GM12878 (cell line): Measurements from ENCODE around the gene FSHB. TPM values are rescaled to one million over a fixed set of nuclear protein-coding genes. Genes with fewer than 3 reads are reported as not detected.

ENCODE experiments used
- ATAC-seq: fragments of 200-7000 bp; cut with Tn5 transposase; 3 replicates; pipeline ENCODE4 v1.9.1; 2020; ENCODE audit warnings: mild to moderate bottlenecking, moderate library complexity
- BruUV-seq: library from RNA; stranded (reverse); fragments of 400-500 nt; replicated peaks from 2 replicates; lab custom pipeline; 2021; lab: Mats Ljungman, UMichigan
- CTCF ChIA-PET: fragments of 300-600 bp; sonication (Branson Sonifier 250); formaldehyde crosslinking; extraction: SDS; loops from one replicate; lab custom pipeline; 2021; ENCODE audit warnings: inconsistent platforms; lab: Yijun Ruan, JAX
- POLR2A ChIA-PET: fragments of 350-600 bp; formaldehyde crosslinking; extraction: SDS; loops from one replicate; lab custom pipeline; 2021; ENCODE audit warnings: inconsistent platforms; lab: Charles Lee
- RAD21 ChIA-PET: fragments of 300-600 bp; sonication (Branson Sonifier 250); formaldehyde crosslinking; loops from one replicate; lab custom pipeline; 2023; ENCODE audit warnings: antibody characterized with exemption; ENCODE audit not compliant: unreplicated experiment; lab: Charles Lee
- SMC1A ChIA-PET: fragments of 300-600 bp; sonication (Branson Sonifier 250); formaldehyde crosslinking; loops from one replicate; lab custom pipeline; 2023; ENCODE audit not compliant: unreplicated experiment, uncharacterized antibody; lab: Charles Lee
- DNase-seq: peaks from one replicate; pipeline ENCODE4 v3.0.0-alpha.2; 2011; ENCODE audit warnings: low read depth, low spot score
- FAIRE-seq: peaks from 3 replicates; lab custom pipeline; 2011; peaks lifted over from hg19 to GRCh38; lab: Jason Lieb, UNC
- H2AFZ ChIP-seq: 2 replicates; pipeline ENCODE4 v1.6.0; 2011; ENCODE audit warnings: low read depth, low read length, control low read depth; ENCODE audit not compliant: control insufficient read depth
- H3K27ac ChIP-seq: 2 replicates; pipeline ENCODE4 v1.5.1; 2011; ENCODE audit warnings: control low read depth; ENCODE audit not compliant: control insufficient read depth, insufficient read depth
- H3K27me3 ChIP-seq, 2 experiments: replicated peaks in 1 of 2; 2 replicates each; pipeline versions ENCODE4 v1.6.0 to v1.6.1; 2011; ENCODE audit warnings: low read length in 1 of 2; ENCODE audit not compliant: control insufficient read depth in 2 of 2, insufficient read depth in 2 of 2
- H3K36me3 ChIP-seq, 2 experiments: 2 replicates each; pipeline ENCODE4 v1.5.1; 2011; ENCODE audit warnings: low read length in 1 of 2; ENCODE audit not compliant: control insufficient read depth in 2 of 2, insufficient read depth in 2 of 2
- H3K4me1 ChIP-seq: 2 replicates; pipeline ENCODE4 v1.6.1; 2011; ENCODE audit warnings: mild to moderate bottlenecking, low read length, moderate library complexity, mixed read lengths; ENCODE audit not compliant: control insufficient read depth, insufficient read depth
- H3K4me2 ChIP-seq: 2 replicates; pipeline ENCODE4 v1.6.0; 2011; ENCODE audit warnings: control low read depth; ENCODE audit not compliant: control insufficient read depth, insufficient read depth
- H3K4me3 ChIP-seq: fragments of 200-600 bp; sonication (generic); 2 replicates; pipeline ENCODE4 v1.5.1; 2016
- H3K79me2 ChIP-seq: 2 replicates; pipeline ENCODE4 v1.6.0; 2011; ENCODE audit warnings: low read length; ENCODE audit not compliant: control insufficient read depth, insufficient read depth
- H3K9ac ChIP-seq: 2 replicates; pipeline ENCODE4 v1.8.0; 2011; ENCODE audit warnings: low read length, control low read depth, mixed read lengths; ENCODE audit not compliant: control insufficient read depth, insufficient read depth
- H3K9me3 ChIP-seq: replicated peaks from 3 replicates; pipeline ENCODE4 v1.5.1; 2011; ENCODE audit warnings: mild to moderate bottlenecking, low read length; ENCODE audit not compliant: control insufficient read depth, insufficient read depth
- H4K20me1 ChIP-seq: 2 replicates; pipeline ENCODE4 v1.6.0; 2011; ENCODE audit not compliant: control insufficient read depth, insufficient read depth
- HCFC1 ChIP-seq: fragments of 150-350 bp; IDR thresholded peaks from 2 replicates; pipeline ENCODE4 v1.6.1; 2014; ENCODE audit warnings: low read length
- MEF2A ChIP-seq: IDR thresholded peaks from 2 replicates; pipeline ENCODE4 v1.6.1; 2011; ENCODE audit warnings: low read depth, mild to moderate bottlenecking, low read length, moderate library complexity; ENCODE audit not compliant: insufficient read depth
- RBBP5 ChIP-seq: fragments of 200-600 bp; sonication (generic); conservative IDR thresholded peaks from 2 replicates; pipeline ENCODE4 v1.6.1; 2016
- RELA ChIP-seq: fragments of 450-650 bp; IDR thresholded peaks from 2 replicates; pipeline ENCODE4 v1.8.0; 2014; ENCODE audit warnings: borderline replicate concordance; ENCODE audit not compliant: partially characterized antibody
- SIN3A ChIP-seq: IDR thresholded peaks from 2 replicates; pipeline ENCODE4 v1.6.1; 2012; ENCODE audit warnings: low read depth, low read length, improper control_type of control experiment
- WGBS: methylation state at CpG from one replicate; pipeline ENCODE4 v1.1.6; 2016; ENCODE audit warnings: low lambda C conversion rate; ENCODE audit not compliant: insufficient replicate concordance, insufficient coverage; ENCODE audit errors: missing lambda C conversion rate; 5-methylcytosine and 5-hydroxymethylcytosine counted together
- in situ Hi-C: fragments of 300-500 bp; cut with MboI; formaldehyde crosslinking; loops from 9 replicates; pipeline ENCODE4 v1.14.3; 2018; ENCODE audit warnings: mixed read lengths
- intact Hi-C: fragments of 100-400 bp; cut with micrococcal nuclease; formaldehyde crosslinking; loops from one replicate; pipeline ENCODE4 v1.14.2; 2022; ENCODE audit not compliant: unreplicated experiment
- polyA plus RNA-seq, 11 experiments: library from polyadenylated mRNA; depleted of rRNA in 4 of 11; unstranded in 6 of 11; stranded (reverse) in 5 of 11; fragments of >200 nt; fragmentation: Nextera tagmentation in 4 of 11; fragmentation: Illumina TruSeq in 1 of 11; extraction: Ambion mirVana in 4 of 11; extraction: Trizol in 1 of 11; gene quantifications; 1 replicate in 1 of 11; 2 replicates in 10 of 11; pipeline versions ENCODE4 v1.2.1 to v1.2.3, GENCODE V29; 2011 to 2016; ENCODE audit warnings: inconsistent platforms in 2 of 11, missing spikeins in 2 of 11, low read depth in 1 of 11
- total RNA-seq, 4 experiments: library from RNA; depleted of rRNA in 3 of 4; stranded (reverse); fragments of >200 nt in 3 of 4; fragmentation: Illumina TruSeq in 1 of 4; extraction: Trizol in 1 of 4; gene quantifications; 2 replicates each; pipeline versions ENCODE4 v1.2.1 to v1.2.3, GENCODE V29; 2013 to 2021
- TF ChIP-seq, protein P1 (sequence below): IDR thresholded peaks from 2 replicates; pipeline ENCODE4 v1.6.1; 2012; ENCODE audit warnings: mild to moderate bottlenecking, low read depth, low read length

FSHB gene
- total and polyA plus RNA-seq, 10 of the 15 experiments (the other 5 are each of a cell fraction or from before 2014, with no cell fraction given), result not detected

GRCh38 chr11:30228323-30228884 lies 2.4 kb upstream of the FSHB start:
- H3K27me3 ChIP-seq, result no peaks in the 10 kb centered on the region; a peak in 1 of 4 replicates
- in situ Hi-C loops (no loop called here), intact Hi-C loops (no loop called here)
- H3K4me1 ChIP-seq, result no peaks in the 10 kb centered on the region
- FAIRE-seq (no peak), DNase-seq (no peak), ATAC-seq (no peak)
- H3K9me3 ChIP-seq, result no peaks in the 10 kb centered on the region
- ChIA-PET POLR2A (no interaction called here), RAD21 (no interaction called here), CTCF (interaction anchor here (1.7 kb wide), 2 partner anchors 32 to 85 kb away, joined by 5 to 6 read pairs; no protein-coding TSS in a partner anchor), SMC1A (no interaction called here)
- 57% methylated on average over 4 of the region's 5 CpGs for WGBS
- H4K20me1 ChIP-seq, result no peaks in the 10 kb centered on the region
- TF ChIP-seq MEF2A (no peak), SIN3A (no peak), RBBP5 (no peak), HCFC1 (no peak), RELA (no peak)
- TF ChIP-seq, protein P1, sequence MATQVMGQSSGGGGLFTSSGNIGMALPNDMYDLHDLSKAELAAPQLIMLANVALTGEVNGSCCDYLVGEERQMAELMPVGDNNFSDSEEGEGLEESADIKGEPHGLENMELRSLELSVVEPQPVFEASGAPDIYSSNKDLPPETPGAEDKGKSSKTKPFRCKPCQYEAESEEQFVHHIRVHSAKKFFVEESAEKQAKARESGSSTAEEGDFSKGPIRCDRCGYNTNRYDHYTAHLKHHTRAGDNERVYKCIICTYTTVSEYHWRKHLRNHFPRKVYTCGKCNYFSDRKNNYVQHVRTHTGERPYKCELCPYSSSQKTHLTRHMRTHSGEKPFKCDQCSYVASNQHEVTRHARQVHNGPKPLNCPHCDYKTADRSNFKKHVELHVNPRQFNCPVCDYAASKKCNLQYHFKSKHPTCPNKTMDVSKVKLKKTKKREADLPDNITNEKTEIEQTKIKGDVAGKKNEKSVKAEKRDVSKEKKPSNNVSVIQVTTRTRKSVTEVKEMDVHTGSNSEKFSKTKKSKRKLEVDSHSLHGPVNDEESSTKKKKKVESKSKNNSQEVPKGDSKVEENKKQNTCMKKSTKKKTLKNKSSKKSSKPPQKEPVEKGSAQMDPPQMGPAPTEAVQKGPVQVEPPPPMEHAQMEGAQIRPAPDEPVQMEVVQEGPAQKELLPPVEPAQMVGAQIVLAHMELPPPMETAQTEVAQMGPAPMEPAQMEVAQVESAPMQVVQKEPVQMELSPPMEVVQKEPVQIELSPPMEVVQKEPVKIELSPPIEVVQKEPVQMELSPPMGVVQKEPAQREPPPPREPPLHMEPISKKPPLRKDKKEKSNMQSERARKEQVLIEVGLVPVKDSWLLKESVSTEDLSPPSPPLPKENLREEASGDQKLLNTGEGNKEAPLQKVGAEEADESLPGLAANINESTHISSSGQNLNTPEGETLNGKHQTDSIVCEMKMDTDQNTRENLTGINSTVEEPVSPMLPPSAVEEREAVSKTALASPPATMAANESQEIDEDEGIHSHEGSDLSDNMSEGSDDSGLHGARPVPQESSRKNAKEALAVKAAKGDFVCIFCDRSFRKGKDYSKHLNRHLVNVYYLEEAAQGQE, result peak; percentile 64; the same call in 1 of the 2 replicates
- no peaks in the 10 kb centered on the region for H3K79me2 ChIP-seq
- H3K27ac ChIP-seq, result no peak overlapping the region
- H3K9ac ChIP-seq, result no peak overlapping the region
- no peak overlapping the region for H3K4me3 ChIP-seq
- H3K4me2 ChIP-seq, result no peak overlapping the region
- no peak overlapping the region for H2AFZ ChIP-seq
- H3K36me3 ChIP-seq, result no peaks in the 10 kb centered on the region
- no TSS peak for BruUV-seq
